ENCODE data around the gene EED. TPM values are rescaled to one million over a fixed set of nuclear protein-coding genes. Genes with fewer than 3 reads are reported as not detected.
"Not testable (repeated sequence)": the region's sequence is repeated elsewhere in the genome, so short reads cannot be mapped to it uniquely, and the experiment has no call there.

Gene EED
- total RNA-seq, 1 experiment from 2014 or later, result 68.3 TPM

DNA sequence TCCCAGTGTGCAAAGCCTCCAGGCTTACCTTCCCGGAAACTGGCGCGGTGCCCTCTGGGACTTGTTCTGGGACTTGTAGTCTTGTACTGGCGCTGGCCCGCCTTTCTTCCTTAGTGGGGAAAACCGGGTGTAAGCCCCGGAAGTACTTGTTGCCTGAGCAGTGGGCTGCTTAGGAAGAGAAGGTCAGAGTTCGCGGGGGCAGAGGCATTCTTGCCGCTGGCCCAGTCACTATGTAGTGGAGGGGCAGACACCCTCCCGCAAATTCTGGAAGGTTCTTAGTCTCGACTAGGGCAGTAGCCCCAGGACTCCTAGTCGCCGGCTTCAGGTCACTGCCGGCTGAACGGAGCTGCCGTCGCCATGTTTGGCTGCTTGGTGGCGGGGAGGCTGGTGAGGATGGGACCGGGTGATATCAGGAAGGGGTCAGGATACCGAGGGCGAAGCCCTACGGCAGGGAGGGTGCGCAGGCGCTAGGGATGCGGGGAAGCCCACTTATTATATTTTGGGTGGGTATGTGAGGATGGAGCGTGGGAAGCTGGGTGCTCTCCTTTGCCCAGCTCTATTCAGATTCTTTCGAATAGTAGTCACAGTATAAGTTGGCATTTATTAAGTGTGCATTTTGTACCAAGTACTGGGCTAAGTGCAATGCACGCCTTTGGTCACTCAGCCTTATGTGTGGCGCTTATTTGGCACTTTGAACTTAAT lies 57.7 kb downstream of the EED start, which contains the start of gene HIKESHI:
Gene HIKESHI (plus strand): TSS at position 149 of the 702 bp plus-strand sequence. CDS start 209 bp downstream, at position 358.
- no peaks in the 10 kb centered on the region for H3K36me3 ChIP-seq (ENCODE audit: control insufficient read depth, insufficient read depth, low read length)
- no peak for TF ChIP-seq CTCF (IDR thresholded peaks at IDR 0.05; ENCODE audit: insufficient read depth in 1 of 2, low read depth in 1 of 2, low read length in 1 of 2, severe bottlenecking in 1 of 2, unreplicated experiment in 1 of 2)
- no peaks in the 10 kb centered on the region for H3K27me3 ChIP-seq (replicated peaks; ENCODE audit: control insufficient read depth, insufficient read depth, low read length)
- intact Hi-C loops (cut with micrococcal nuclease; ENCODE audit: unreplicated experiment), result loop anchor here (1.0 to 10.0 kb wide), 4 partner anchors 115 to 637 kb away; partner anchors contain the start of genes CCDC83, CREBZF and PICALM
- no TSS peak for BruUV-seq (replicated peaks)
- CTCF ChIA-PET, result interaction anchor here (0.8 to 1.1 kb wide), 4 partner anchors 10 to 476 kb away, joined by 3 to 5 read pairs (median 3); partner anchors contain the start of gene CCDC83
- 0 out of 2 replicates have a peak, but pooled peaks cover 10% of the 10 kb centered on the region for H3K4me1 ChIP-seq
- H3K4me1 Mint-ChIP-seq (ENCODE audit: low read depth, unreplicated experiment), result peaks cover 8% of the 10 kb centered on the region
- H3K27ac Mint-ChIP-seq (ENCODE audit: unreplicated experiment), result peak within 1 kb of the TSS; percentile 99
- H3K36me3 Mint-ChIP-seq (ENCODE audit: insufficient read depth, unreplicated experiment), result peaks cover 17% of the 10 kb centered on the region
- H3K9me3 ChIP-seq, result no peaks in the 10 kb centered on the region
- peak within 1 kb of the TSS; percentile 58 for H3K4me3 ChIP-seq (ENCODE audit: low read depth, low read length)
- no peaks in the 10 kb centered on the region for H3K9me3 Mint-ChIP-seq (ENCODE audit: unreplicated experiment)
- peak within 1 kb of the TSS; percentile 98 for H3K4me3 Mint-ChIP-seq (ENCODE audit: unreplicated experiment)
- POLR2A ChIA-PET, result interaction anchor here (0.7 to 1.4 kb wide), 2 partner anchors 57 to 276 kb away, joined by 3 to 7 read pairs; partner anchors contain the start of gene EED
- DNase-seq, result peak; percentile 98 to 99
- H3K27me3 Mint-ChIP-seq (ENCODE audit: insufficient read depth, unreplicated experiment), result no peaks in the 10 kb centered on the region

GRCh38 chr11:86303257-86303656 lies 58.7 kb downstream of the EED start:
- ChIA-PET CTCF (interaction anchor here (1.1 kb wide), 1 partner anchor 116 kb away, joined by 3 read pairs; no protein-coding TSS in a partner anchor), POLR2A (interaction anchor here (0.5 to 1.4 kb wide), 2 partner anchors 58 to 328 kb away, joined by 4 to 7 read pairs; partner anchors contain the start of gene EED)
- no peaks in the 10 kb centered on the region for H3K27me3 ChIP-seq (replicated peaks; ENCODE audit: control insufficient read depth, insufficient read depth, low read length)
- Mint-ChIP-seq H3K27me3 (ENCODE audit: insufficient read depth, unreplicated experiment) (no peaks in the 10 kb centered on the region), H3K9me3 (ENCODE audit: unreplicated experiment) (no peaks in the 10 kb centered on the region), H3K36me3 (ENCODE audit: insufficient read depth, unreplicated experiment) (peaks cover 17% of the 10 kb centered on the region), H3K4me3 (ENCODE audit: unreplicated experiment) (peak overlapping the region; percentile 98), H3K27ac (ENCODE audit: unreplicated experiment) (peak overlapping the region; percentile 99), H3K4me1 (ENCODE audit: low read depth, unreplicated experiment) (peaks cover 8% of the 10 kb centered on the region)
- 0 out of 2 replicates have a peak, but pooled peaks cover 10% of the 10 kb centered on the region for H3K4me1 ChIP-seq
- no TSS peak for BruUV-seq (replicated peaks)
- no peak for DNase-seq
- H3K4me3 ChIP-seq (ENCODE audit: low read depth, low read length), result peak overlapping the region; percentile 58
- H3K9me3 ChIP-seq, result no peaks in the 10 kb centered on the region
- intact Hi-C loops (cut with micrococcal nuclease; ENCODE audit: unreplicated experiment), result loop anchor here (2.0 to 10.0 kb wide), 3 partner anchors 114 to 638 kb away; partner anchors contain the start of genes CCDC83 and CREBZF
- no peak for TF ChIP-seq CTCF (IDR thresholded peaks at IDR 0.05; ENCODE audit: insufficient read depth in 1 of 2, low read depth in 1 of 2, low read length in 1 of 2, severe bottlenecking in 1 of 2, unreplicated experiment in 1 of 2)
- H3K36me3 ChIP-seq (ENCODE audit: control insufficient read depth, insufficient read depth, low read length), result no peaks in the 10 kb centered on the region

DNA sequence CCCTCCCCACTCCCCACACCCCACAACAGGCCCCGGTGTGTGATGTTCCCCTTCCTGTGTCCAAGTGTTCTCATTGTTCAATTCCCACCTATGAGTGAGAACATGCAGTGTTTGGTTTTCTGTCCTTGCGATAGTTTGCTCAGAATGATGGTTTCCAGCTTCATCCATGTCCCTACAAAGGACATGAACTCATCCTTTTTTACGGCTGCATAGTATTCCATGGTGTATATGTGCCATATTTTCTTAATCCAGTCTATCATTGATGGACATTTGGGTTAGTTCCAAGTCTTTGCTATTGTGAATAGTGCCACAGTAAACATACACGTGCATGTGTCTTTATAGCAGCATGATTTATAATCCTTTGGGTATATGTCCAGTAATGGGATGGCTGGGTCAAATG lies 64.2 kb downstream of the EED start:
- H3K36me3 Mint-ChIP-seq (ENCODE audit: insufficient read depth, unreplicated experiment), result peaks cover 30% of the 10 kb centered on the region
- POLR2A ChIA-PET, result not testable (repeated sequence)

More for the DNA sequence above, 64.2 kb downstream of the EED start:
- CTCF ChIA-PET; H3K27me3 Mint-ChIP-seq (ENCODE audit: insufficient read depth, unreplicated experiment); H3K4me1 ChIP-seq; H3K9me3 ChIP-seq; BruUV-seq (replicated peaks); H3K4me3 ChIP-seq (ENCODE audit: low read depth, low read length); H3K4me3 Mint-ChIP-seq (ENCODE audit: unreplicated experiment); H3K36me3 ChIP-seq (ENCODE audit: control insufficient read depth, insufficient read depth, low read length); DNase-seq; H3K4me1 Mint-ChIP-seq (ENCODE audit: low read depth, unreplicated experiment); H3K27me3 ChIP-seq (replicated peaks; ENCODE audit: control insufficient read depth, insufficient read depth, low read length); H3K9me3 Mint-ChIP-seq (ENCODE audit: unreplicated experiment); H3K27ac Mint-ChIP-seq (ENCODE audit: unreplicated experiment): not testable (repeated sequence)
- intact Hi-C loops (cut with micrococcal nuclease; ENCODE audit: unreplicated experiment), result loop anchor here (10.0 kb wide), 1 partner anchor 644 kb away; the partner anchor contains the start of gene CREBZF
